ENCODE data around the gene KIAA1958.

DNA sequence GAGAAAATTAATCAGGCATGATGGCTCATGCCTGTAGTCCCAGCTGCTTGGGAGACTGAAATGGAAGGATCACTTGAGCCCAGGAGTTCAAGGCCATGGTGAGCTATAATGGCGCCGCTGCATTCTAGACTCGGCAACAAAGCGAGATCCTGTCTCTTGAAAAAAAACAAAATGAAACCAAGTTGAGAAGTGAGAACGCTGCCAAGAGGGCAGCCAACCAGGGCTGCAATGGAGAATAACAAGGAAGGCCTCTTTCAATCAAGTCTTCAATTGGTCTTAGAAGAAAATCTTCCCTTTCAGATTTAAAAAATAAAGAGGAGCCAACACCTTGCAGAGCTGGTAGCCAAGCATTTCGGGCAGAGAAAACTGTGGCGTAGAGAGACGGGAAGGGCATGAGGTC, 14.7 kb downstream of the KIAA1958 start:
- TF ChIP-seq CTCF (IDR thresholded peaks at IDR 0.05; ENCODE audit: control extremely low read depth in 1 of 3, insufficient read depth in 1 of 3, low read depth in 1 of 3, low read length in 3 of 3) = no peak
- TF ChIP-seq, protein P1, sequence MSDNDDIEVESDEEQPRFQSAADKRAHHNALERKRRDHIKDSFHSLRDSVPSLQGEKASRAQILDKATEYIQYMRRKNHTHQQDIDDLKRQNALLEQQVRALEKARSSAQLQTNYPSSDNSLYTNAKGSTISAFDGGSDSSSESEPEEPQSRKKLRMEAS (IDR thresholded peaks at IDR 0.05) = no peak
- no peak for TF ChIP-seq ZNF274 (IDR thresholded peaks at IDR 0.05; ENCODE audit: borderline replicate concordance, extremely low read depth, low read length)
- TF ChIP-seq KDM5A (IDR thresholded peaks at IDR 0.05; ENCODE audit: low read length) = no peak
- TF ChIP-seq NANOG (IDR thresholded peaks at IDR 0.05; ENCODE audit: insufficient read depth, low read depth, low read length, poor library complexity, severe bottlenecking) = no peak
- no peak for TF ChIP-seq ASH2L (IDR thresholded peaks at IDR 0.05; ENCODE audit: low read length)
- TF ChIP-seq EP300 (IDR thresholded peaks at IDR 0.05; ENCODE audit: borderline replicate concordance in 1 of 2, low read depth in 2 of 2, low read length in 2 of 2) = no peak
- no peak for TF ChIP-seq SP1 (IDR thresholded peaks at IDR 0.05; ENCODE audit: low read depth, low read length)

Data from H1 (cell line).